HG03280 (cell line): ENCODE data around the gene KCNQ4.

ENCODE experiments used
- ATAC-seq: cut with Tn5 transposase; IDR thresholded peaks from one replicate; pipeline ENCODE4 v1.9.1; 2021; ENCODE audit warnings: mild to moderate bottlenecking, moderate library complexity; ENCODE audit not compliant: unreplicated experiment

Gene KCNQ4

GRCh38 chr1:40818264-40818961 lies 34.8 kb downstream of the KCNQ4 start:
- peak; percentile 73 for ATAC-seq

DNA sequence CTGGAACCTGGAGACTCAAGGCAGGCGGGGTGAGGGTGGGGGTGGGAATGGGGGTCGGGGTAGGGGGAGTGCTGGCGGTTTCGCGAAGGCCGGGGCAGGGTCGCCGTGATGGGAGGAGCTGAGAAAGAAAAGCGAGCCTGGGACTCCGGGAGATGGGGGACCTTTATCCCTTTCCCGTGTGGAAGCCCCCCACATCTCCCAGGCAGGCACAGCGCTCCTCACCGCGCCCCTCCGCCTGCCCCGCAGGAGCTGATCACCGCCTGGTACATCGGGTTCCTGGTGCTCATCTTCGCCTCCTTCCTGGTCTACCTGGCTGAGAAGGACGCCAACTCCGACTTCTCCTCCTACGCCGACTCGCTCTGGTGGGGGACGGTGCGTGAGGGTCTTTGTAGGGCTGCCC lies 35.5 kb downstream of the KCNQ4 start:
- no peak for ATAC-seq

- no peak for ATAC-seq
Measured at GRCh38 chr1:40820251-40820797, 36.7 kb downstream of the KCNQ4 start.

DNA sequence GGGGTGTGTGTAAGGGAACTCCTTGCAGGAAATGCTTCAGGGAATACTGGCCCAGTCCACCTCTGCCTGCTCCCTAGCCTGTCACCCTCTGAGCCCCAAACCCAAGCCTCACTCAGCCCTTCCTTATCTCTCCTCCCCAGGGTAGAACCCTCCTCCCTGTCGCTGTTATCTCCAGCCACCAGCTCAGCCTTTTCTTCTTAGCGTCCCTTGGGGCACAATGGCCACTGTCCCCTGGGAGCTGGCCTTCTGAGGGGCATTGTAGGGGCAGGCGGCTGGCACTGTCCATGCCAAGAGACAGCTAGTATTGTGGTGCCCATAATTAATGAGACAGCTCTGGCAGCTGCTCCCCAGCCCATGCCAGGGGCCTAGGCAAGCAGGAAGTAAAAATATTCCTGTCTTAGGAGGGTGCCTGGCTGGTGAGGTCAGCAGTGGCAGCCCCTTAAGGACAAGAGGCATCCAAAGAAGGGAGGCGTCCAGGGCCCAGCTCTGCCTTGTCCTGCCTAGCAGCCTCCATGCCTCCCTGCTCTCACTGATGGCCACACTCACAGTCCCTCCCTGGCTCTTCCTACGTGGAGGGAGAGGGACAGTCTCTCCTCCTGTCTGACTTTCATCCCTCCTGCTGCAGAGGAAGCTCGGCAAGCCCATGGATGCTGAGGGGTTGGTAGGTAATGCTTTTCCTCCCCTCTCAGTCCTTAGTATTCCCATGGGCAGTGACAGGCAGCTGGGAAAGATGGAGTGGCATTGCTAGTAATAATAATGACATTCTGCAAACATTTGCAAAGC lies 37.5 kb downstream of the KCNQ4 start:
- ATAC-seq, result no peak

- ATAC-seq, result no peak
Measured at GRCh38 chr1:40822890-40823289, 39.3 kb downstream of the KCNQ4 start.

- no peak for ATAC-seq
Measured at GRCh38 chr1:40823345-40823744, 39.8 kb downstream of the KCNQ4 start.

DNA sequence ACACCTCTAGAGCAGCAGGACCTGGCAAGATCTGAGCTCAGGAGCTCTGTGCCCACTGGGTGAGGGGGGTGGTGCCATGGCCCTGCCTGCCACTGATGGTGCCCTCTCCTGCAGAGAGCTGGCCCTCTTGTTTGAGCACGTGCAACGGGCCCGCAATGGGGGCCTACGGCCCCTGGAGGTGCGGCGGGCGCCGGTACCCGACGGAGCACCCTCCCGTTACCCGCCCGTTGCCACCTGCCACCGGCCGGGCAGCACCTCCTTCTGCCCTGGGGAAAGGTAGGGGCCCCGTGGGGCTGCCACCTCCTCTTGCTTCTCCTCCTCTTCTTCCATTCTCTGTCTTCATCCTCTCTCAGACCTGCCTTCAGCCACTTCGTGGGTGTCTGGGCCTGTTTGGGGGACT lies 40.4 kb downstream of the KCNQ4 start:
- ATAC-seq, result no peak

DNA sequence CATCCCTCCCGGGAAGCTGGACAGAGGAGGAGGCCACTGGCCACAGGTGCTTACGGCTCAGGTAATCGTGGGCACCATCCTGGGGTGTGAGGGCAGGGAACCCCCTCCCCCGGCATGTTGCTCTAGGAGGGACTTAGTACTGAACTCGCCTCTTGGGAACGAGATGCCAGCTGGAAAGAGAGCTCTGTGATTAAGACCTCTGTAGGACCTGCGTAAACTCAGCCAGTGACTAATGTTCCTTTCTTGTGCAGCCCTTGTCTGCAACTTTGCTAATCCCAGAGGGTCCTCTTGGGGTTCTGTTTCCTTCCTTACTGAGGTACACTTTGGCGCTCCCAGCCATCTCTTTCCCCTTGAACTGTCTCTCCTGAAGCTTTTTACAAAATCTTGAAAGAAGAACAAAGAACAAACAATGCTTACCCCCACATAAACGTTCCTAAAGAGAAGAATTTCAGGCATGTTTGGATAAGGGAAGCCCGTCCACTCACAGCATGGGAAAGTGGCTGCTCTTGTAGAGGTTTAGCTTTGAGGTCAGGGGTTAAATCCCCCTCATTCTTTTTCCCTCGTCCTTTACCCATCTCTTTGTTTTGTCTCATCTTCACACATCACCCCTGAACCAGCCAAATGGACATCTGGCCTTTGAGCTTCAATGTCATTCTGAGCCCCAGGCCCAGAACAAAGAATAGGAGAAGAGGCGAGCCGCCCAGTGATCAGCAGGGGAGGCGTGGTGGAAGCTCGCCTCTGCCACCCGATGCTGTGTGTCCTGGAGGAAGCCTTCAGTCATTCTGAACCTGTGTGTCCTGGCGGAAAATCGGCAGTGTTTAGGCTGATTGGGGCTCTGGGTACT lies 41.2 kb downstream of the KCNQ4 start:
- ATAC-seq, result no peak

GRCh38 chr1:40825435-40825788 lies 41.8 kb downstream of the KCNQ4 start:
- no peak for ATAC-seq

GRCh38 chr1:40825996-40826395 lies 42.4 kb downstream of the KCNQ4 start:
- no peak for ATAC-seq

DNA sequence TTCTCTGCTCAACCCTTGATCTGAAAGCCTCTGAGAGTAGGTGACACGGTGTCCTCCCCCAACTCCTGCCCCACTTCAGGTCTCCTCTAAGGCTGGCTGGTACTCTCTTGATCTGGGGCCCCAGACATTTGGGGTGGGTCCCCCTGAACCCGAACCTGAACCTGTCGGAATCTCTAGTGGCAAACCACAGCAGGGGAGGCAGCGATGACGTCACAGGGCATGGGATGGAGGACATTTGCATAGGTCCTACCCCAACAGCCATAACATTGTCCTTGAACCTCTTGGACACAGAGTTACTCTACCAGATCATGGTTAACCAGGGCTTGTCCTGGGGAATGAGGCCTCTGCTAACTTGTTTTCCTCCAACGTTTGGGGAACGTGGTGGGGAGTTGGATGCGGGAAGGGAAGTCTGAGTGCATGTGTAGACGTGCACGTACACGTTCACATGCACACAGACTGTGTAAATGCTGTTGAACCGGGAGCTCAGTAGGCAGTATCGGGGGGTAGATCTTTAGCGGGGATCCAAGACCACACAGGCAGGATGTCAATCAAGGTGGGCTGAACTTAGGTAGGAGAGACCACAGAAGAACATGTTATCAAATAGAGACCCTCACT lies 46.2 kb downstream of the KCNQ4 start:
- ATAC-seq, result no peak

DNA sequence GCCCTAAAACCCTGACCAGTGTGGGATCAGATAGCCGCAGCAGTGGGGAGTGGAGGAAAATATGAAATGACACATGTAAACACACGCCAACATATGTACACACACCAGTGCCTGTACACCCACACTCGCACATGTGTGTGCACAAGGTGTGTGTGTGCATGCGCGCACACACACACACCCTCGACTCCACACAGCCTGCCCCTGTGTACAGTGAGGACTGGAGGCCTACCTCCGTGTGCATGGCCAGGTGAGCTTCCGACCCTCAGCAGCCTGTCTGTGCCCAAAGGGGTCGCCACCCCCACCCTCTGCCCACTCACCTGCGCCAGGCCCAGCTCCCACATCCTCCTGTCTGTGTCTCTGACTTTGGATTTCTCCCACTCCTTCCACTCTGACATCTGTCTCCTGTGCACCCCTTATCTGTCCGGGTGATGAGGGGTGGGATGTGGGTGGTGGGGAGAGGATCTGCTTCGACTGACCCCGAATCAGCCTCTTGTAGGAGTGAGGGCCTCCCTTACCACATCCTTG lies 46.9 kb downstream of the KCNQ4 start:
- no peak for ATAC-seq

DNA sequence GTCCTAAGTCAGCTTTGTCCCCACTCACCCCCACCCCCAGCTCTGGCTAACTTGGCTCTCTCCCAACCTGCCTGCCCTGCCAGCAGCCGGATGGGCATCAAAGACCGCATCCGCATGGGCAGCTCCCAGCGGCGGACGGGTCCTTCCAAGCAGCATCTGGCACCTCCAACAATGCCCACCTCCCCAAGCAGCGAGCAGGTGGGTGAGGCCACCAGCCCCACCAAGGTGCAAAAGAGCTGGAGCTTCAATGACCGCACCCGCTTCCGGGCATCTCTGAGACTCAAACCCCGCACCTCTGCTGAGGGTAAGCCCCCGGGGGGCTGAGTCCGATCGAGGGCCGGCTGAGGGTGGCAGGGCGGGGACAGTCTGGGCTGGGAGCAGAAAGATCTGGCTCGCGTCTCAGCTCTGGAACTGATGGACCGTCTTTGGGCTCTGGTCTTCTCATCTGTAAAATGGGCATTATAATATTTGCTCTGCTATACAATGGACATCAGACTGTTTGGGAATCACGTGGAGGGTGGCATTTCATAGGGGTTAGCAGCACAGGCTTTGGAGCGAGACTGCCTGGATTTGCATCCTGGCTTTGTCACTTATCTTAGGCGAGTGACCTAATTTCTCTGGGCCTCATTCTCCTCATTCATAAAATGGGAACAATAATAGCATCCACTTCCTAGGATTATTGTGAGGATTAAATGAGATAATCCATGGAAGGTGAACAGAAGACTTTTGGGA lies 47.6 kb downstream of the KCNQ4 start:
- ATAC-seq, result no peak

DNA sequence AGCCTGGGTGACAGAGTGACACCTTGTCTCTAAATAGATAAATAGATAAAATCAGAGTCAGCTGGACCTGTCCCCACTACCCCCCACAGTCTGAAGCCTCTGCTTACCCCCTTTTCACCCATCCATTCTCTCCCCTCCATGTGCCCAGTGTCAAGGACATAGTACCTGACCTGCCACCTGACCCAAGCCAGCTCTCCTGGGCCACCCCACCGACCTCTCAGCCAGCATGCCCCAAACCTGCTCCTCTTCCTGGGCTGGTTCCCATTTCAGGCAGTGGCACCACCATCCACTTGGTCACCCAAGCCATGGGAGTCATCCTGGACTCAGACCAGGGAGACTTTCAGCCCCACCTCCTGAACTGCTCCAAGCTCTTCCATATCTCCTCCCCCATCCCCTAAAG lies 50.4 kb downstream of the KCNQ4 start:
- no peak for ATAC-seq

- ATAC-seq, result no peak
Measured at GRCh38 chr1:40834968-40835545, 51.5 kb downstream of the KCNQ4 start.

DNA sequence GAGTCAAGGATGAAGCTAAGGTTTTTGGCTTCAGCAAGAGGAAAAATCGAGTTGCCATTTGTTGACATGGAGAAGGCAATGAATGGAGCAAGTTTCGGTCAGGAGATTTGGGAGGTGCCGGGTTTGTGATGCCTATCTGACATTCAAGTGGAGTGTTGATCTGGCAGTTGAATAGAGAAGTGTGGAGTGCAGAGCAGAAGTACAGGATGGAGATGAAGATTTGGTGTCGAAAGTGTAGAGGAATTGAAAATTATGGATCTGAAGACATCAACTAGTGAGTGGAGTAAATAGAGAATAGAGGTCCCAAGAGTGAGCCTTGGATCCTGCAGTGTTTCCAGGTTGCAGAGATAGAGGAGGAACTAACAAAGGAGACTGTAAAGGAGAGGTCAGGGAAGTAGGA lies 52.7 kb downstream of the KCNQ4 start:
- ATAC-seq, result no peak

GRCh38 chr1:40837601-40838000 lies 54.0 kb downstream of the KCNQ4 start:
- no peak for ATAC-seq

DNA sequence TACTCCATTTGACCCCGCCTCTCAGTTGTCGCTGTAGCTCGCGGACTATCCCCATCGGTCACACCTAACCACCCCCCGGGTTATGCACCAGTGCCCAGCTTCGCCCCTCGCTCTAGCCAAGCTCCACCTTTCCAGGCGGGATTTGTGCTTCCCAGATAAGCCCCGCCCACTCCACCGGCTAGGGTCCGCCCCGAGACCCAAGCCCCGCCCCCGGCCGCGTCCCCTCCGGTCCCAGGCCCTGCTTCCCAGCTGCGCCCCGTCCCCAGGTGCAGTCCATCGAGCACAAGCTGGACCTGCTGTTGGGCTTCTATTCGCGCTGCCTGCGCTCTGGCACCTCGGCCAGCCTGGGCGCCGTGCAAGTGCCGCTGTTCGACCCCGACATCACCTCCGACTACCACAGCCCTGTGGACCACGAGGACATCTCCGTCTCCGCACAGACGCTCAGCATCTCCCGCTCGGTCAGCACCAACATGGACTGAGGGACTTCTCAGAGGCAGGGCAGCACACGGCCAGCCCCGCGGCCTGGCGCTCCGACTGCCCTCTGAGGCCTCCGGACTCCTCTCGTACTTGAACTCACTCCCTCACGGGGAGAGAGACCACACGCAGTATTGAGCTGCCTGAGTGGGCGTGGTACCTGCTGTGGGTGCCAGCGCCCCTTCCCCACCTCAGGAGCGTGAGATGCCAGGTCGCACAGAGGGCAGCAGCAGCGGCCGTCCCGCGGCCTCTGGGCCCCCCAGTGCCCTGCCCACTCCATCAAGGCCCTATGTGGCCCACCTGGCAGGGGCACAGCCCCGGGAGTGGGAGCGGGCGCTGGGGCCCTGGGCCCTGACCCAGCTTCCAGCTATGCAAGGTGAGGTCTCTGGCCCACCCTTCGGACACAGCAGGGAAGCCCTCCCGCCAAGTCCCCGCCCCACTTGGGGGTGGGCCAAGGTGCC lies 54.7 kb downstream of the KCNQ4 start:
- no peak for ATAC-seq
